Fibroblast of lung (primary cell): ENCODE results near the gene CYB561.

Experiments used
- CTCF ChIP-seq, 2 donors: IDR thresholded peaks in 1 of 2; conservative IDR thresholded peaks in 1 of 2; 1 replicate in 1 of 2; 2 replicates in 1 of 2; pipeline ENCODE4 v1.5.1; 2011 to 2012; ENCODE audit warnings: low read length in 2 of 2, control low read depth in 1 of 2, inconsistent platforms in 1 of 2, low read depth in 1 of 2, mild to moderate bottlenecking in 1 of 2
- EZH2 ChIP-seq: IDR thresholded peaks from 2 replicates; pipeline ENCODE4 v1.5.1; 2012; ENCODE audit warnings: low read length, control low read depth, mild to moderate bottlenecking; ENCODE audit errors: missing control alignments

- no peak for TF ChIP-seq CTCF (conservative IDR thresholded peaks at IDR 0.05 in 1 of 2, IDR thresholded peaks at IDR 0.05 in 1 of 2; ENCODE audit: low read depth in 1 of 2, low read length in 2 of 2)
- TF ChIP-seq EZH2: no peak
Observed at GRCh38 chr17:63445065-63445464, 1.0 kb downstream of the CYB561 start.
